HepG2 (cell line): ENCODE measurements around the gene ENPP7. TPM values are rescaled to one million over a fixed set of nuclear protein-coding genes. Genes with fewer than 3 reads are reported as not detected.
"Not testable (repeated sequence)": the region's sequence is repeated elsewhere in the genome, so short reads cannot be mapped to it uniquely, and the experiment has no call there.

Experiments used
- ATAC-seq: fragments of 200-7000 bp; cut with Tn5 transposase; 3 replicates; pipeline ENCODE4 v1.9.1; 2020; ENCODE audit warnings: mild to moderate bottlenecking, moderate library complexity
- BruUV-seq: library from RNA; stranded (reverse); fragments of 400-500 nt; replicated peaks from 2 replicates; lab custom pipeline; 2021; lab: Mats Ljungman, UMichigan
- CTCF ChIA-PET: fragments of 300-600 bp; formaldehyde crosslinking; extraction: SDS; loops from one replicate; lab custom pipeline; 2021; ENCODE audit warnings: low total read pairs, inconsistent platforms, low intra/inter-chr PET ratio; lab: Yijun Ruan, JAX
- POLR2A ChIA-PET: fragments of 350-600 bp; sonication (Branson Sonifier 250); formaldehyde crosslinking; loops from one replicate; lab custom pipeline; 2020; ENCODE audit warnings: antibody characterized with exemption, inconsistent platforms; lab: Yijun Ruan, JAX
- DNase-seq: peaks from one replicate; pipeline ENCODE4 v3.0.0-alpha.2; 2015; ENCODE audit warnings: low spot score
- FAIRE-seq: peaks from 3 replicates; lab custom pipeline; 2011; peaks lifted over from hg19 to GRCh38; lab: Jason Lieb, UNC
- H2AFZ ChIP-seq: one replicate; pipeline ENCODE4 v1.6.1; 2011; ENCODE audit warnings: low read length, inconsistent platforms
- H3K27ac ChIP-seq: fragments of 300-600 bp; 3 replicates; pipeline ENCODE4 v1.8.0; 2011; ENCODE audit warnings: mixed run types, mild to moderate bottlenecking, mixed read lengths, low read length, inconsistent platforms; ENCODE audit not compliant: insufficient read depth; ENCODE audit errors: extremely low read length
- H3K27me3 ChIP-seq, 2 experiments: fragments of 200-600 bp in 1 of 2; 2 replicates in 1 of 2; 3 replicates in 1 of 2; pipeline versions ENCODE4 v1.6.0 to v1.8.0; 2011; ENCODE audit warnings: low read length in 2 of 2, mild to moderate bottlenecking in 2 of 2, moderate library complexity in 2 of 2, inconsistent platforms in 1 of 2; ENCODE audit not compliant: insufficient read depth in 2 of 2, control insufficient read depth in 1 of 2
- H3K36me3 ChIP-seq, 2 experiments: fragments of 200-600 bp in 1 of 2; replicated peaks in 1 of 2; 2 replicates in 1 of 2; 3 replicates in 1 of 2; pipeline versions ENCODE4 v1.5.1 to v1.8.0; 2011; ENCODE audit warnings: low read length in 2 of 2, inconsistent platforms in 1 of 2; ENCODE audit not compliant: insufficient read depth in 2 of 2, control insufficient read depth in 1 of 2
- H3K4me1 ChIP-seq: 2 replicates; pipeline ENCODE4 v1.5.1; 2012; ENCODE audit warnings: low read length, inconsistent platforms; ENCODE audit not compliant: insufficient read depth
- H3K4me2 ChIP-seq: 2 replicates; pipeline ENCODE4 v1.6.0; 2011; ENCODE audit warnings: low read depth, low read length, inconsistent platforms
- H3K4me3 ChIP-seq, 3 experiments: fragments of 200-600 bp in 1 of 3; sonication (generic), shearing (Covaris generic) in 1 of 3; replicated peaks in 1 of 3; 2 replicates each; pipeline ENCODE4 v1.5.1; 2011 to 2016; ENCODE audit warnings: low read length in 3 of 3, inconsistent platforms in 2 of 3, low read depth in 2 of 3, mild to moderate bottlenecking in 2 of 3, control low read depth in 1 of 3, mixed read lengths in 1 of 3; ENCODE audit not compliant: insufficient read depth in 1 of 3
- H3K79me2 ChIP-seq: one replicate; pipeline ENCODE4 v1.6.1; 2011; ENCODE audit warnings: low read length, inconsistent platforms; ENCODE audit not compliant: insufficient read depth
- H3K9ac ChIP-seq: 2 replicates; pipeline ENCODE4 v1.6.0; 2011; ENCODE audit warnings: mild to moderate bottlenecking, low read depth, low read length, inconsistent platforms; ENCODE audit not compliant: insufficient read depth
- H3K9me3 ChIP-seq: 2 replicates; pipeline ENCODE4 v1.5.1; 2012; ENCODE audit warnings: mild to moderate bottlenecking, low read length
- H4K20me1 ChIP-seq: 2 replicates; pipeline ENCODE4 v1.6.0; 2011; ENCODE audit warnings: inconsistent platforms, mild to moderate bottlenecking, low read length, moderate library complexity; ENCODE audit not compliant: insufficient read depth
- ZMYM3 ChIP-seq: sonication (generic); formaldehyde crosslinking; IDR thresholded peaks from 2 replicates; pipeline ENCODE4 v1.5.1; 2020; ENCODE audit warnings: mild to moderate bottlenecking, missing genetic modification reagents
- ZNF460 ChIP-seq: sonication (generic); formaldehyde crosslinking; IDR thresholded peaks from 2 replicates; pipeline ENCODE4 v1.5.1; 2020; ENCODE audit warnings: missing genetic modification reagents, mild to moderate bottlenecking, borderline replicate concordance
- WGBS: methylation state at CpG from one replicate; pipeline ENCODE4 v1.1.6; 2017; ENCODE audit warnings: low lambda C conversion rate; 5-methylcytosine and 5-hydroxymethylcytosine counted together
- in situ Hi-C: cut with HindIII; loops from 2 replicates; pipeline ENCODE4 v1.10.0; 2017; ENCODE audit warnings: low pct_unique_long_range_greater_than_20kb; ENCODE audit not compliant: extremely low pct_ligation_motif_present
- intact Hi-C: fragments of 100-400 bp; cut with micrococcal nuclease; formaldehyde crosslinking; loops from one replicate; pipeline ENCODE4 v1.10.0; 2022; ENCODE audit not compliant: unreplicated experiment
- polyA plus RNA-seq, 8 experiments: library from polyadenylated mRNA; depleted of rRNA in 3 of 8; stranded (reverse) in 7 of 8; unstranded in 1 of 8; fragments of >200 nt; fragmentation: Illumina TruSeq in 4 of 8; extraction: Trizol in 4 of 8; gene quantifications; 2 replicates each; pipeline versions ENCODE4 v1.2.1 to v1.2.3, GENCODE V29; 2011 to 2016; ENCODE audit warnings: low read depth in 4 of 8, missing spikeins in 1 of 8, mixed read lengths in 1 of 8; ENCODE audit not compliant: insufficient read depth in 1 of 8
- total RNA-seq, 5 experiments: library from RNA; depleted of rRNA; stranded (reverse); fragments of >200 nt; fragmentation: Illumina TruSeq; extraction: Trizol; gene quantifications; 2 replicates each; pipeline ENCODE4 v1.2.3, GENCODE V29; 2016; ENCODE audit warnings: low read depth in 1 of 5
- TF ChIP-seq, protein P1 (sequence below), 2 experiments: sonication (generic) in 1 of 2; formaldehyde crosslinking in 1 of 2; IDR thresholded peaks; 2 replicates each; pipeline versions ENCODE4 v1.5.1 to v1.6.1; 2011 to 2020; ENCODE audit warnings: borderline replicate concordance in 1 of 2, low read depth in 1 of 2, low read length in 1 of 2, mild to moderate bottlenecking in 1 of 2, missing genetic modification reagents in 1 of 2, moderate library complexity in 1 of 2
- TF ChIP-seq, protein P2 (sequence below): sonication (generic); formaldehyde crosslinking; IDR thresholded peaks from 2 replicates; pipeline ENCODE4 v1.5.0; 2020; ENCODE audit warnings: mild to moderate bottlenecking, missing genetic modification reagents
- TF ChIP-seq, protein P3 (sequence below): IDR thresholded peaks from 2 replicates; pipeline ENCODE4 v1.6.1; 2016; ENCODE audit warnings: mild to moderate bottlenecking, missing biosample characterization, missing genetic modification reagents

ENPP7 gene
- total and polyA plus RNA-seq, 2 of the 13 experiments (the other 11 are each of a cell fraction or from before 2014, with no cell fraction given): 1.1 to 2.2 TPM

DNA sequence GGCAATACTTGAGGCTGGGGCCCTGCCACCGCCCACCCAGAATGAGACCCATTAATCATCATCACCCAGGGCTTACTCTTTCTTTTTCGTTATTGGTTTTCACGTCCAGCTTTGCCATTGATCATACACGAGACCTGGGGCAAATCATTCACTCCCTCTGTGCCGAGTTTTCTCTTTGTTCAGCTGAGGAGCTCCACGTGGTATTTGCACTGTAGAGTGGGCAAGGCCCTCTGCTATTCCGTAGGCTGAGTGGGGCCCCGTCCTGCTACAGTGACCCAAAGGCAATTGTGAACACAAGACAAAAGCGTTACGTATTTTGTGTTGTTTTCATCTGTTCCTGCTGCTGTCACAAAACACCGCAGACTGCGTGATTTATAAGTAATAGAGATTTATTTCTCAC is 23.6 kb downstream of the ENPP7 start (continued):
- TF ChIP-seq, protein P1, sequence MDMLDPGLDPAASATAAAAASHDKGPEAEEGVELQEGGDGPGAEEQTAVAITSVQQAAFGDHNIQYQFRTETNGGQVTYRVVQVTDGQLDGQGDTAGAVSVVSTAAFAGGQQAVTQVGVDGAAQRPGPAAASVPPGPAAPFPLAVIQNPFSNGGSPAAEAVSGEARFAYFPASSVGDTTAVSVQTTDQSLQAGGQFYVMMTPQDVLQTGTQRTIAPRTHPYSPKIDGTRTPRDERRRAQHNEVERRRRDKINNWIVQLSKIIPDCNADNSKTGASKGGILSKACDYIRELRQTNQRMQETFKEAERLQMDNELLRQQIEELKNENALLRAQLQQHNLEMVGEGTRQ (IDR thresholded peaks at IDR 0.05; ENCODE audit: low read depth, low read length): 0 out of 2 replicates have a peak, but pooled peaks have one; percentile 23
- TF ChIP-seq, protein P1 (CRISPR knock-in tag; IDR thresholded peaks at IDR 0.05; ENCODE audit: borderline replicate concordance): no peak

DNA sequence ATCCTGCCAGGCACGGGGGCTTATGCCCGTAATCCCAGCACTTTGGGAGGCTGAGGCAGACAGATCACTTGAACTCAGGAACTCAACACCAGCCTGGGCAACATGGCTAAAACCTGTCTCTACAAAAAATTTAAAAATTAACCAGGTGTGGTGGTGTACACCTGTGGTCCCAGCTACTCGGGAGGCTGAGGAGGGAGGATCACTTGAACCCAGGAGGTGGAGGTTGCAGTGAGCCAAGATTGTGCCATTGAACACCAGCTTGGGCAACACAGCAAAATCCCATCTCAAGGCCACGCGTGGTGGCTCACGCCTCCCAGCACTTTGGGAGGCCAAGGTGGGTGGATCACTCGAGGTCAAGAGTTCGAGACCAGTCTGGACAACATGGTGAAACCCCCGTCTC is 24.2 kb downstream of the ENPP7 start:
- CTCF ChIA-PET, BruUV-seq, H3K27ac ChIP-seq, FAIRE-seq, intact Hi-C loops, H3K9ac ChIP-seq, ATAC-seq, H3K36me3 ChIP-seq, in situ Hi-C loops, DNase-seq, H3K4me3 ChIP-seq, H2AFZ ChIP-seq, H3K79me2 ChIP-seq, H3K9me3 ChIP-seq, H3K27me3 ChIP-seq, H3K4me2 ChIP-seq, H4K20me1 ChIP-seq: not testable (repeated sequence)
- peaks cover 35% of the 10 kb centered on the region for H3K4me1 ChIP-seq
- TF ChIP-seq, protein P2, sequence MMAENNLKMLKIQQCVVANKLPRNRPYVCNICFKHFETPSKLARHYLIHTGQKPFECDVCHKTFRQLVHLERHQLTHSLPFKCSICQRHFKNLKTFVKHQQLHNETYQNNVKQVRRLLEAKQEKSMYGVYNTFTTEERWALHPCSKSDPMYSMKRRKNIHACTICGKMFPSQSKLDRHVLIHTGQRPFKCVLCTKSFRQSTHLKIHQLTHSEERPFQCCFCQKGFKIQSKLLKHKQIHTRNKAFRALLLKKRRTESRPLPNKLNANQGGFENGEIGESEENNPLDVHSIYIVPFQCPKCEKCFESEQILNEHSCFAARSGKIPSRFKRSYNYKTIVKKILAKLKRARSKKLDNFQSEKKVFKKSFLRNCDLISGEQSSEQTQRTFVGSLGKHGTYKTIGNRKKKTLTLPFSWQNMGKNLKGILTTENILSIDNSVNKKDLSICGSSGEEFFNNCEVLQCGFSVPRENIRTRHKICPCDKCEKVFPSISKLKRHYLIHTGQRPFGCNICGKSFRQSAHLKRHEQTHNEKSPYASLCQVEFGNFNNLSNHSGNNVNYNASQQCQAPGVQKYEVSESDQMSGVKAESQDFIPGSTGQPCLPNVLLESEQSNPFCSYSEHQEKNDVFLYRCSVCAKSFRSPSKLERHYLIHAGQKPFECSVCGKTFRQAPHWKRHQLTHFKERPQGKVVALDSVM (CRISPR knock-in tag): peak; percentile 89
- TF ChIP-seq, protein P3, sequence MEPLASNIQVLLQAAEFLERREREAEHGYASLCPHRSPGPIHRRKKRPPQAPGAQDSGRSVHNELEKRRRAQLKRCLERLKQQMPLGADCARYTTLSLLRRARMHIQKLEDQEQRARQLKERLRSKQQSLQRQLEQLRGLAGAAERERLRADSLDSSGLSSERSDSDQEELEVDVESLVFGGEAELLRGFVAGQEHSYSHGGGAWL (CRISPR knock-in tag): peak; percentile 27; the same call in 1 of the 2 replicates
- peak; percentile 77 for TF ChIP-seq ZNF460 (CRISPR knock-in tag)
- TF ChIP-seq ZMYM3: peak; percentile 50
- POLR2A ChIA-PET: interaction anchor here (1.3 kb wide), 1 partner anchor 9 kb away, joined by 3 read pairs; no protein-coding TSS in a partner anchor
- 60% methylated on average over 9 of the region's 9 CpGs for WGBS
